K562 (cell line): ENCODE measurements around the gene ZRANB1. TPM values are rescaled to one million over a fixed set of nuclear protein-coding genes. Genes with fewer than 3 reads are reported as not detected.

ENCODE experiments used
- ATAC-seq: fragments of 200-7000 bp; cut with Tn5 transposase; 3 replicates; pipeline ENCODE4 v1.9.1; 2020; ENCODE audit warnings: moderate library complexity
- BruUV-seq: library from RNA; stranded (reverse); fragments of 400-500 nt; replicated peaks from 2 replicates; lab custom pipeline; 2021; lab: Mats Ljungman, UMichigan
- CTCF ChIA-PET: fragments of 300-600 bp; formaldehyde crosslinking; extraction: SDS; loops from one replicate; lab custom pipeline; 2021; ENCODE audit warnings: low intra/inter-chr PET ratio; lab: Yijun Ruan, JAX
- POLR2A ChIA-PET: fragments of 300-600, 350-650 bp; sonication (Branson Sonifier 250); formaldehyde crosslinking; extraction: SDS; loops from one replicate; lab custom pipeline; 2021; ENCODE audit warnings: antibody characterized with exemption, inconsistent platforms; lab: Yijun Ruan, JAX
- DNase-seq, 4 experiments: peaks; one replicate each; pipeline versions ENCODE4 v3.0.0 to v3.0.0-alpha.2; 2011 to 2018; ENCODE audit warnings: low spot score in 3 of 4, mixed read lengths in 3 of 4; ENCODE audit errors: extremely low read depth in 1 of 4
- FAIRE-seq: peaks from 2 replicates; lab custom pipeline; 2011; peaks lifted over from hg19 to GRCh38; lab: Jason Lieb, UNC
- H2AFZ ChIP-seq: 2 replicates; pipeline ENCODE4 v1.6.0; 2011; ENCODE audit warnings: low read depth, low read length, control low read depth, inconsistent platforms
- H3K27ac ChIP-seq: fragments of 200-600 bp; 3 replicates; pipeline ENCODE4 v1.8.0; 2011; ENCODE audit warnings: low read depth, mild to moderate bottlenecking, control low read depth, inconsistent platforms, low read length, moderate library complexity, mixed read lengths; ENCODE audit errors: extremely low read depth
- H3K27me3 ChIP-seq, 2 experiments: fragments of 300-600 bp in 1 of 2; 2 replicates in 1 of 2; 3 replicates in 1 of 2; pipeline versions ENCODE4 v1.6.0 to v1.8.0; 2011; ENCODE audit warnings: inconsistent platforms in 2 of 2, low read length in 2 of 2, mild to moderate bottlenecking in 1 of 2, mixed read lengths in 1 of 2, moderate library complexity in 1 of 2; ENCODE audit not compliant: control insufficient read depth in 2 of 2, insufficient read depth in 2 of 2
- H3K36me3 ChIP-seq: fragments of 300-600 bp; 3 replicates; pipeline ENCODE4 v1.8.0; 2011; ENCODE audit warnings: mild to moderate bottlenecking, low read length, inconsistent platforms; ENCODE audit not compliant: control insufficient read depth, insufficient read depth
- H3K4me1 ChIP-seq, 2 experiments: fragments of 200-600 bp in 1 of 2; replicated peaks in 1 of 2; 2 replicates in 1 of 2; 3 replicates in 1 of 2; pipeline versions ENCODE4 v1.5.1 to v1.8.0; 2011; ENCODE audit warnings: inconsistent platforms in 2 of 2, low read length in 2 of 2, mild to moderate bottlenecking in 1 of 2, mixed read lengths in 1 of 2, moderate library complexity in 1 of 2; ENCODE audit not compliant: control insufficient read depth in 2 of 2, insufficient read depth in 2 of 2
- H3K4me2 ChIP-seq: 2 replicates; pipeline ENCODE4 v1.6.1; 2011; ENCODE audit warnings: low read length, control low read depth, inconsistent platforms, mixed read lengths; ENCODE audit not compliant: insufficient read depth
- H3K4me3 ChIP-seq: fragments of 200-600 bp; sonication (generic), shearing (Covaris generic); 2 replicates; pipeline ENCODE4 v1.5.1; 2016; ENCODE audit warnings: control low read depth, inconsistent platforms
- H3K79me2 ChIP-seq: fragments of 200-600 bp; 3 replicates; pipeline ENCODE4 v1.8.0; 2011; ENCODE audit warnings: low read length, inconsistent platforms; ENCODE audit not compliant: control insufficient read depth, insufficient read depth
- H3K9ac ChIP-seq, 2 experiments: 2 replicates each; pipeline versions ENCODE4 v1.6.0 to v1.6.1; 2011; ENCODE audit warnings: low read depth in 2 of 2, low read length in 2 of 2, control low read depth in 1 of 2, inconsistent platforms in 1 of 2, mild to moderate bottlenecking in 1 of 2, mixed read lengths in 1 of 2; ENCODE audit not compliant: insufficient read depth in 1 of 2
- H3K9me1 ChIP-seq: one replicate; pipeline ENCODE4 v1.6.0; 2011; ENCODE audit warnings: inconsistent platforms, mild to moderate bottlenecking, low read length, moderate library complexity; ENCODE audit not compliant: control insufficient read depth, insufficient read depth
- H3K9me3 ChIP-seq: replicated peaks from 2 replicates; pipeline ENCODE4 v1.5.1; 2011; ENCODE audit warnings: low read depth, low read length, inconsistent platforms; ENCODE audit not compliant: control insufficient read depth, insufficient read depth
- H4K20me1 ChIP-seq: replicated peaks from 2 replicates; pipeline ENCODE4 v1.6.1; 2011; ENCODE audit warnings: low read length, inconsistent platforms, mixed read lengths; ENCODE audit not compliant: control insufficient read depth, insufficient read depth
- HNRNPUL1 ChIP-seq: fragments of 200-400 bp; formaldehyde crosslinking; IDR thresholded peaks from 2 replicates; pipeline ENCODE4 v1.6.1; 2017; ENCODE audit warnings: low read length
- PHB2 ChIP-seq: fragments of 450-650 bp; IDR thresholded peaks from 2 replicates; pipeline ENCODE4 v1.6.1; 2017; ENCODE audit warnings: low read depth
- TAF7 ChIP-seq: fragments of 450-650 bp; IDR thresholded peaks from 2 replicates; pipeline ENCODE4 v1.6.1; 2016; ENCODE audit warnings: missing genetic modification characterization, missing compliant biosample characterization
- ZNF444 ChIP-seq: fragments of 250-450 bp; sonication (Bioruptor Pico); IDR thresholded peaks from 2 replicates; pipeline ENCODE4 v1.4.0; 2020; ENCODE audit warnings: mild to moderate bottlenecking, moderate library complexity
- whole genome bisulfite sequencing: fragments of 100-300 bp; shearing (Covaris generic); methylation state at CpG from one replicate; pipeline ENCODE4 v1.1.6; 2016; ENCODE audit warnings: low coverage, mixed read lengths; ENCODE audit not compliant: insufficient coverage; ENCODE audit errors: missing lambda C conversion rate; 5-methylcytosine and 5-hydroxymethylcytosine counted together
- in situ Hi-C: fragments of 300-500 bp; cut with MboI; formaldehyde crosslinking; loops from 4 replicates; pipeline ENCODE4 v1.15.0; 2018; ENCODE audit warnings: inconsistent platforms, mixed read lengths
- intact Hi-C: fragments of 100-400 bp; cut with micrococcal nuclease; formaldehyde crosslinking; loops from 2 replicates; pipeline ENCODE4 v1.14.2; 2022
- polyA plus RNA-seq, 8 experiments: library from polyadenylated mRNA; depleted of rRNA in 4 of 8; stranded (reverse) in 5 of 8; unstranded in 3 of 8; fragments of >200 nt; fragmentation: Nextera tagmentation in 2 of 8; fragmentation: Illumina TruSeq in 1 of 8; extraction: Ambion mirVana in 2 of 8; extraction: Trizol in 1 of 8; gene quantifications; 2 replicates each; pipeline versions ENCODE4 v1.2.1 to v1.2.3, GENCODE V29; 2011 to 2014; ENCODE audit warnings: inconsistent platforms in 1 of 8, missing spikeins in 1 of 8
- total RNA-seq, 7 experiments: library from RNA; depleted of rRNA in 6 of 7; stranded (reverse); fragments of >200 nt in 6 of 7; fragmentation: Illumina TruSeq in 2 of 7; extraction: Trizol in 2 of 7; gene quantifications; 2 replicates each; pipeline versions ENCODE4 v1.2.1 to v1.2.3, GENCODE V29; 2011 to 2021; ENCODE audit warnings: low replicate concordance in 1 of 7
- TF ChIP-seq, protein P1 (sequence below): conservative IDR thresholded peaks from 2 replicates; pipeline ENCODE4 v1.6.1; 2011; ENCODE audit warnings: low read depth, mild to moderate bottlenecking, low read length; ENCODE audit not compliant: control insufficient read depth

ZRANB1 gene
- total and polyA plus RNA-seq, 9 of the 15 experiments (the other 6 are each of a cell fraction or from before 2014, with no cell fraction given): 0.07 to 1.1 (median 0.64) TPM

DNA sequence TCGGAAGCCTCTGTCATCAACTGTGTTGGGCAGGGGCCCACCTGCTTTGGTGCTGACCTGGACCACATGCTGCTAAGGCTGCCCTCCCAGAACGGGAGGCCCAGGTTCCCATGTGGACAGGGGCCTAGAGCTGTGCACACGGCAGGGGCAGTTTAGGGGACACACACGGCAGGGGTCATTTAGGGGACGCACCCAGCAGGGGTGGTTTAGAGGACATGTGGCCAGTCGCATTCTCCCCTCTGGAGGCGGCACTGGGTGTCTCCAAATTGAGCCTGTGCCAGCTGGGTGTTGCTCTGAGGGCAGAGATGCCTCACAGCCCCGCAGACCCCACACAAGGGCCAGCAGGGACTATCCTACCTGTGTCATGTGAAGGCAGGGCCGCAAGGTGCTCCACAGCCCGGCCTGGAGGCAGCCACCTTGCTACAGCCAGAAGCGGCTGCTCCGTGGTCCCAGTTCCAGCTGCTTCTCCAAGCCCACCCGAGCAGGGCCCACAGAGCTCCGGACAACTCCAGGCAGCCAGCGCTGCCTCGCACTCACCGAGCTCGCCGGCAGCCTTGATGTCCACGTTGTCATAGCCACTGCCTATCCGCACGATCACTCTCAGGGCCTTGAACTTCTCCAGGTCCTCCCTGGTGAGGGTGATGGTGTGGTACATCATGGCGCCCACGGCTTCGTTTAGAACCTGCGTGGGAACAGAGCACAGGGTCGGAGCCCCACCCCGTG is 60.7 kb downstream of the ZRANB1 start (continued):
- TF ChIP-seq, protein P1, sequence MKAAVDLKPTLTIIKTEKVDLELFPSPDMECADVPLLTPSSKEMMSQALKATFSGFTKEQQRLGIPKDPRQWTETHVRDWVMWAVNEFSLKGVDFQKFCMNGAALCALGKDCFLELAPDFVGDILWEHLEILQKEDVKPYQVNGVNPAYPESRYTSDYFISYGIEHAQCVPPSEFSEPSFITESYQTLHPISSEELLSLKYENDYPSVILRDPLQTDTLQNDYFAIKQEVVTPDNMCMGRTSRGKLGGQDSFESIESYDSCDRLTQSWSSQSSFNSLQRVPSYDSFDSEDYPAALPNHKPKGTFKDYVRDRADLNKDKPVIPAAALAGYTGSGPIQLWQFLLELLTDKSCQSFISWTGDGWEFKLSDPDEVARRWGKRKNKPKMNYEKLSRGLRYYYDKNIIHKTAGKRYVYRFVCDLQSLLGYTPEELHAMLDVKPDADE: no peak
- TF ChIP-seq HNRNPUL1 (no peak), ZNF444 (CRISPR knock-in tag) (no peak)

- POLR2A ChIA-PET: no interaction called here
- no peaks in the 10 kb centered on the region for H3K79me2 ChIP-seq
- TF ChIP-seq PHB2 (no peak), TAF7 (tag) (no peak)
- no peaks in the 10 kb centered on the region for H3K9me1 ChIP-seq
- H3K27me3 ChIP-seq: no peaks in the 10 kb centered on the region
- no TSS peak for BruUV-seq
- H3K9ac ChIP-seq: no peak overlapping the region
- H3K27ac ChIP-seq: no peak overlapping the region
- no peaks in the 10 kb centered on the region for H3K9me3 ChIP-seq
- H2AFZ ChIP-seq: no peak overlapping the region
- DNase-seq (no peak), FAIRE-seq (no peak), ATAC-seq (no peak)
- CTCF ChIA-PET: no interaction called here
- H3K4me2 ChIP-seq: no peak overlapping the region
- no CpG with 5 or more reads among the region's 34 CpGs for WGBS
- intact Hi-C loops: no loop called here
- H3K36me3 ChIP-seq: no peaks in the 10 kb centered on the region
- H3K4me1 ChIP-seq: no peaks in the 10 kb centered on the region
- in situ Hi-C loops: no loop called here
- no peaks in the 10 kb centered on the region for H4K20me1 ChIP-seq
- H3K4me3 ChIP-seq: no peak overlapping the region
Measured at GRCh38 chr10:125003146-125003900, 61.4 kb downstream of the ZRANB1 start.
